ENCODE measurements around the gene CDHR4.
"Not testable (repeated sequence)": the region's sequence is repeated elsewhere in the genome, so short reads cannot be mapped to it uniquely, and the experiment has no call there.

The CDHR4 gene

DNA sequence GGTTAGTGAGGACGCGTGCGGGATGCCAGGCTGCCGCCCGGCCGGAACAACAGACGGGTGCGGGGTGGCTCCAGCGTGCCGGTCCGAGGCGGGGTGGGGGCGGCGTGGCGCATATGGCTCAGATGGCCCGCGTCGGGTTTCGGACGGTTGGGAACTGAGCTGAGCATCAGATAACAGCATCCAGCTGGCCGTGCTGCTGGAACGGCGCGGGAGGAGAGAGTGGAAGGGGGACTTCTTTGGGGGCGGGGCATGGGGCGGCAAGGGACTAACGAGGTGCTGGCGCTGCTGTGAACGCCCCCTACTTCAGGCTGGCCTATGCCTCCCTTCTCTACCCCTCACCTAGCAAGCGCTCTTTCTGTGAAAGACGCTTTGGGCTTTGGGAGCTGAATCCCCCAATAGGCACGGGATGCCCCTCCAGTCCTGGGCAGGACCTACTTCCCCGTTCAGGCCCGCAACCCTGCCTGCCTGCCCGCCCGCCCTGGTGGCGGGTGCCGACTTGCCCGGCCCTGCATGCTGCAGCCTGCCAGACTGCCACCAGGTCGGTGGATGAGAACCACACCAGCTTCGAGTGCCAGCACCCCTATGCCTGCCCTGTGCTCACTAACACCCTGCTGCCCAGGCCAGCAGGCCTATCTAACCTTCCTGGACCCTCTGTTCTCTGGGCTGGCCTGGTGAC, 3.9 kb upstream of the CDHR4 start:
- DNase-seq: peak; percentile 55

DNA sequence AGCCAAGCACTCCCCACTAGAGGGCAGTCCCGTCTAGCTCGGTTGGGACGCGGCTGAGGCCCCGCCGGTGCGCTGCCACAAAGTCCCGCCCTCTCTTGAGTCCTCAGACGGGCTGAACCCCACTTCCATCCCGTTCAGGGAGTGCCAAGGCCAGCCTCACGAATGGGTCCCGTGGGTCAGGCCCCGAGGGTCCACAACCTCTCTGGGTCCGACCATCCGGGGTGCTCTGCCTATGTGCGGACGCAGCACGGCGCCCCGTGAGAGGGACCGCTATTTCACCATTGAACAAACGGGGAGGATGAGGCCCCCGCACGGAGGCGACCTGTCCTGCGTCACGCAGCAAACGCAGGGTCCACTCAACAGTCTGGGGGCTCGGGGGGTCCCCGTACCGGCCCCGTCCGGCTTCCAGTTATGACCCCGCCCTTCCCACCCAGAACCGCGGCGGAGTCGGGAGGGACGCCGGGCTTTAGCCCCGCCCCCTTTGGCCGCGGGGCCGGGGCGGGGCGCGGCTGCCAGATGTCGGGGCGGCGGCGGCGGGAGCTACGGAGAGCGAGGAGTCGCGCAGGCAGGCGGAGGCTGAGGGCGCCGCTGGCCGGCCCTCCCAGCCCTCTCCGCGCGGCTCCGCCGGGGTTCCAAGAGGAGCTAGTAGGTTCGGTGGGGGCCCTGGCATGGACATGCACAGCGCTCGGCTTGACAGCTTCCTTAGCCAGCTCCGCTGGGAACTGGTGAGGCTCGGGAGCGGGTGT, 3.2 kb upstream of the CDHR4 start, which contains the start of gene INKA1:
INKA1 (plus strand) TSS at position 543 of the 746 bp plus-strand sequence; CDS start at position 675, 132 bp downstream.
- peak; percentile 92 for DNase-seq

DNA sequence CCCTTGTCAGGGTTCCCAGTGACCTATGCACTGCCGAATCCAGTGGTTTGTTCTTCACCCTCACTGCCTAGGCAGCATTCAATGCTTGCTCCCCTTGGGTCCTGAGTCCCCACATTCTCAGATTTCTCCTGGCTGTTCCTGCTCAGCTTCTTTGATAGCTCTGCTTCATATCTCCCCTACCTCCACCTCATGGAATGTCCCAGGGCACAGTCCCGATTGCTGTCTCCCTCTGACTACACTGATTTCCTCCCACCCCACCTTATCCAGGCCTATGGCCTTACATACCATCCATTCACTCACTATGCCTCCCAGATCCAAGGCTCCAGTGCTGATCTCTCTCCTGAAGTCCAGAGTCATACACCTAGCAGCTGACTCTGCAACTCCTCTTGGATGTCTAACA, 1.5 kb upstream of the CDHR4 start:
- DNase-seq: no peak

- no peak for DNase-seq
Measured at GRCh38 chr3:49799105-49799504, 568 bp downstream of the CDHR4 start.

- no peak for DNase-seq
Measured at GRCh38 chr3:49794926-49795905, 4.5 kb downstream of the CDHR4 start.

GRCh38 chr3:49794431-49794830, 5.2 kb downstream of the CDHR4 start:
- no peak for DNase-seq

DNA sequence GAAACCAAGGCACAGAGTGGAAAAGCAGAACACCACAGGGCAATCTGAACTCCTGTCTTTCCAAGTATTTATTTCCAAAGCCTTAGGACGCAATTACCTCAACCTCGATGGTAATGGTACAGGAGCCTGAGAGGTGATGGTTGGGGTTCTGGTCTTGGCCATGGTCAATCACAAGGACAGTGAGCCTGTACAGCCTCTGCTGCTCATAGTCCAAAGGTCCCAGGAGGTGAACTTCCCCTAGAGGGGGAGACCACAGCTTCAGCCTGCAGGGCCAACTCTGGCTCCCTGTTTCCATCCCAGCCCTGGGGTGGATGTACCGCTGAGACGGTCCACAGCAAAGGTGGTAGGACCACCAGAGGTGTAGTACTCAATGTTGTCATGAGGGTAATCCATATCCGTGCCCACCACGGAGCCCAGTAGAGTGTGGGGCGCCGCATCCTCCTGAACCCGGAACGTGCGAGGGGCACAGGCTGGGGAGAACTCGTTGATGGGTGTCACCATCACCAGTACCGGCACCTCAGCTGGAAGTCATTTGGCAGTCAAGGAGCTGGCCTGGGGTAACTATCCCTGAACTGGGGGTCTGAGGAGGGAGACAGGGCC, 6.1 kb downstream of the CDHR4 start:
- no peak for DNase-seq

DNA sequence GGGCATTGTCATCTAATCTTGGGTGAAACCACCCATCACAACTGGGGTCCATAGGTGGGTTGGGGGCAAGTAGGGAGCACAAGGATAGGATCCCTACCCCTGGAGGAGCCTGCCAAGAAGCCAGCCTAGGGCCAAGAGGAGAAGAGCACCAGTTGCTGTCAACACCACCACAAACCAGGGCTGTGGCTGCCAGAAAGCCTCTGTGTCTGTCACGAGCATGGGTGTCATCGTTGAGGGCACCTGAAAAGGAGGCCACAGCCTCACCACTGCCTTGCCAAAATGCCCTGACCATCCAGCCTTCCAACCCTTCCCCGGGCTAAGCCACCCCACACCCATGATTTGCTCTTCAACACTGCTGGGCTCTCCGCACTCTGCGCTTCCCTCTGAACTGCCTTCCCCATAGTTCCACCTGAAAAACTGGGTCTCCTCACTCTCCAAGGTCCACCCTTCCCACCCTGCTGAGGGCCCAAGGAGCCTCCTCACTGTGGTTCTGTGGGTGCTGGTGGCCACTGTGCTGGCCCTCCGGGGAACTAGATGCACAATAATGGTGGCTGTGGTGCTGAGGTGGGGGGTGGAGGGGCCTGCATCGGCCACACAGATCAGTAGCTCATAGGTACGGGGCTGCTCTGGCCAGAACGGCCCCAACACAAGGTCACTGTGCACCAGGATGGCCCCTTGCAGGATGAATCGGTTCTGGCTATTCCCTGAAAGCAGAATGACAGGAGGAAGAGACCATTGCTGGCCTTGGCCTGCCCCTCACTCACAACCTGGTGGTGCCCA, 7.1 kb downstream of the CDHR4 start:
- no peak for DNase-seq

DNA sequence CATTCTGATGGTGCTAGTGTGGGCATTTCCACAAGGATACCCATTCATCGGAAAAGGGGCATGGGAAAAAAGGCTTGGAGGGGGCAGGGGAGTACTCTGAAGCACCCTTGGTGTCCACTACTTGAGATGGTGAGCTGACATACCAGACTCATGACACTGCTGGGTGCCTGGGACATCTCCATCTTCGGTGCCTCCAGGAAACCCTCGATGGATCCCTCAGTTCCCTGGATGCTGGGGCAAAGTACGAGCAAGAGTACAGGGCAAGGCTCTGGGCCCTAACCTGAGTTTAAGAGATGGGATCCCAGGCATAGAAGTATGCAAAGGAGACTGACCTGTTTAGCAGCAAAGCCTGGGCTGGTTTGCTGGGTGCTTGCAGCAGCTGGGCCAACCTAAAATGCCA, 8.1 kb downstream of the CDHR4 start:
- DNase-seq: no peak

DNA sequence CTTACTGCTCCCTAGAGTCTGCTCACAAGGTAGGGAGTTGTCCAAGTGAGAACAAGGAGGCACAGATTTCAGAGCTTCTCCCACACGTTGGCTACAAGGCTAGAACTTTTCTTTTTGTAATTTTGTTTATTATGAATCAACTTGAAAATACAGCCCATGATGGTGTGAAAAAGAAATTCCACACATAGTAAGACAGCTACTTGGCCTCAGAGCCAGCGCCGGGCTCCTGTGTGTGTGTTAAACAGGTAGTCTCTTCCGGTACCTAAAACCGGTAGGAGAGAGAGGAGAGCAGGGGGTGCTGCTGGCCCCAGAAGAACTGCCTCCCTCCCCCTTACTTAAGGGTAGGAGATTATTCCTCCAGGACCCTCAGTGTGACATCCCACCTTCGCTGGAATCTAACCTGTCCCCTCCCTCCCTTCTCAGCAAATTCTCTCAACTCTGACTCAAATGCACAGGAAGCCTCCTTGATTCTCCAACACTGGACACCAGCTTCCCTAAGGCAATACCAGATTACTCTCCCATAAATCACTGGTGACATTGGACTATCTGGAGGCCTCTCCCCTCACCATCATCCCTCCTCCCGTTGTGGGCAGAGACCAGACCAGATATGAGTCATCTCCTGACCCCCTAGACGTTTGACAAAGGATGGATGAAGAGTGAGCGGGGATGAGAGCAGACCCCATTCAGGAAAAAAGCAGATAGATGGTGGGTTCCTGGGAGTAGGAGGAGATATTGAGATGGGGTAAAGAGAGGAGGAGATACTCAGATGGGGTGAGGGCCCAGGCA, 8.9 kb downstream of the CDHR4 start:
- DNase-seq: no peak

- no peak for DNase-seq
Measured at GRCh38 chr3:49788056-49788455, 11.6 kb downstream of the CDHR4 start.

DNA sequence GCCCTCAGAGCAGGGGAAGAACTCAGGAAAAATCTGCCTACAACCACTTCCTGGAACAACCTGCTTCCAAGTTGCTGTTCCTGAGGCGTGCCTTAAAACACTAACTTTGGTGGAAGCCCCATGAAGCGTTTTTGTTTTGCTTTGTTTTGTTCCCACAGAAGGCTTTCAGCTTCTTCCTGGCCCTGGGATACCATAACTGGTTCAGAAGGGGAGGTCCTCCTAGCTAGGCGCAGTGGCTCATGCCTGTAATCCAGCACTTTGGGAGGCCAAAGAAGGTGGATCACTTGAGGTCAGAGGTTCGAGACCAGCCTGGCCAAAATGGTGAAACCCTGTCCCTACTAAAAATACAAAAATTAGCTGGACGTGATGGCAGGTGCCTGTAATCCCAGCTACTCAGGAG, 12.1 kb downstream of the CDHR4 start:
- DNase-seq: no peak

DNA sequence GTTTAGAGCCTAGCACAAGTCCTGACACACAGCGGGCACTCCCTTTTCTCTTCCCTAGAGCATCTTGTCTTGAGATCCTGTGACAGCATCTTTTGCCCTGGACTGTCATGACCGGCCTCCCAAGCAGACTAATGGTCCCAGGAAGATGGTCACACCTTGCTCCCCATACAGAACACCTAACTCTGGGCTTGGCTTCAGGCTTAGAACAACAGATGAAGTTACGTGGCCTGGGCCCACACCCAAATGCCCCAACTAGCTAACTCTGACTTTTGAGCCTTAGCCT, 12.6 kb downstream of the CDHR4 start:
- DNase-seq: no peak

DNA sequence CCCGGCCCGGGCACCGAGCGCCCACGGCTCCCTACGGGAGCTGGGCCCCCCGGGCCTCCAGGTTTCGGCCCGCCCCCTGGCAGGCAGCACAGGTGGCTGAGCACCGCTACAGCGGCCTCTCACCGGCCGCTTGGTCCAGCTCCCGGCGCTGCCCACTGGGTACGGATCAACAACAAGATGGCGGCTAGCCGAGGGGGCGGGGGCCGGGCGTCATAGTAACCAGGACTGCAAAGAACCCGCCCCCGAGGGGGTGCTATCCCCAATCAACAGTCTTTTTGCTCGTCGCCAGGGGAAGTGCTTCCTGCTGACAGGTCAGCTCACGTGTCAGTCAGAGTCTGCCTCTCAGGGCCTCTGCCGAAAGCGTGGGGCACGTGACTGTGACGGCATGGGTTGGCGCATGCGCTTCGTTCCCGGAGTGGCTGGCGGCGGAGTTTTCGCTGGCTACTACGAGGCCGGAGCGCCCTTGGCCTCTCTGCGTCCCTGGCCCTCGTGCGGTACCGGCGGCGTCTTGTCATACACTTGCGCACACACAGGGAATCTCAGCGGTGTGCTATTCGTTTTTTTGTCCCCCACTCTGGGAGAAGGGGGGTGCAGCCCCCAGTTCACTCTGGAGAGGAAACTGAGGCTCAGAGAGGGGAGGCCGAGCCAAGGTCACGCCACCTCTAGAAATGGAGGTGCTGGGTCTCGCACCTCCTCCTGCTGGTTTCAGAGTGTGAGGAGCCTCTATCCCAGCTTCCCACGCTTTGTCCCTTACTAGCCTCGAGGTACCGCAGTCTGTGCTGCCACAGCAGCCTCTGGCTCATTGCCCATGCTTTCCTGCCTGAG, 13.1 kb downstream of the CDHR4 start, which contains the start of gene IP6K1:
IP6K1 (minus strand) TSS at position 186 of the 825 bp plus-strand sequence. CDS start 38,502 bp downstream, outside the sequence.
- DNase-seq: peak; percentile 100

DNA sequence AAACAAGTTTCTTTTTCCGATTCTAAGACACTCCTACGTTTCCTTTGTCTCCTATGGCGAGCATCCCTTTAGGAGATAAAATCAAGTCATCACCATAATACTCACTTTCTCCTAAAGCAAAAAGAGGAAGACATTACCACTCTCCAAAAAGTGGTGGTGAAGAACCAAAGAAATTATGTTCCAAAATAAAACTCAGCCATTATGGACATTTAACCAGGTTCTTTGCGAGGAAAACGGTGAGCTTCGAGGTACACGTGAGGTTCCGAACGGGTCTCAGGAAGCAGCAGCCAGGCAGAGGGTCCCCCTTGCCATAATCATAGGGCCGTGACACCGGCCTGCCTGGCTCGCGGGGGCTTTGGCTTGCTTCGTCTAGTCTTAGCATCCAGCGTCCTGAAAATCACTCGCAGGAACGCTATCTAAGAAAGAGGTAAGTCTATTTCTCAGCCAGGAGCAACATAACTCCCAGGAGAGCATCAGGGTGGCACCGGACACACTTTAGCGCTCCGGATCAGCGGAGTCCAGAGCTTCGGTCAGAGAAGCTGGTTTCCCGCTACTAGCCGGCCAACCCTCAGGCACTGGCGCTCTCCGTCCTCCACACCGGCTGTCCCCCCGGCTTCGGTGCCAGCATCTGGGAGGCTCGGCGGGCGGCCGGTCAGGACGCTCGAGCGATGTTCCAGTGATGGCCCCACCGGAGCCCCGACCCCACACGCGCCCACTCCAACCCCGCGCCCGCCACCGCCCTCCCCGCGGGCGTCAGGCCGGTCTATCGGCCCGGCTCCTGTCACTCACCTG, 13.9 kb downstream of the CDHR4 start:
- peak; percentile 34 for DNase-seq

GRCh38 chr3:49782277-49782676, 17.4 kb downstream of the CDHR4 start:
- not testable (repeated sequence) for DNase-seq

DNA sequence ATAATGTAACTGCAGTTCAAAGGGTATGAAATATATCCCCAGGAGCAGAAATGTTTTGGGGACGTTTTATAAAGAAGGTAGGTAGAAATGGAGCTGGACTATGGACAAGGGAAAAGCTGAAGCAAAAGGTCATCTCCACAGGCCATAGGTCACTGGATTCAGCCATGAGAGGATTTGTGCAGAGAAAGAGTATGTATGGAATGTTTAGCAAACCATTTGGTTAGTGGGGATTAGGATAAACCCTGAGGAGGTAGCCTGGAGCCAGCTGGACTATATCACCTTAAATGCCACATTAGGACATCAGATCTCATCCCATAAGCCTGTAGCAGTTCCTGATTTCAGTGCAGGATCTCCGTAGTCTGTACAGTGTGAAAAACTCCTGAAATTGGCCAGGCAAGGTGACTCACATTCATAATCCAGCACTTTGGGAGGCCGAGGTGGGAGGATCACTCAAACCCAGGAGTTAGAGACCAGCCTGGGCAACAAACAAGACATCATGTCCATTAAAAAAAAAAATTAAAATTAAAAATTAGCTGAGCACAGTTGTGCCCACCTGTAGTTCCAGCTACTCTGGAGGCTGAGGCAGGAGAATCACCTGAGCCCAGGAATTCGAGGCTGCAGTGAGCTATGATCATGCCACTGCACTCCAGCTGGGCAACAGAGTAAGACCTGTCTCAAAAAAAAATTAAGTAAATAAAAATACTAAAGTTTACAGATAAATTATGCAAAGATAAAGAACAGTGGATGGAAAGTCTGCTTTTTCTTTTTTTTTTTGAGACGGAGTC, 18.1 kb downstream of the CDHR4 start:
- no peak for DNase-seq

DNA sequence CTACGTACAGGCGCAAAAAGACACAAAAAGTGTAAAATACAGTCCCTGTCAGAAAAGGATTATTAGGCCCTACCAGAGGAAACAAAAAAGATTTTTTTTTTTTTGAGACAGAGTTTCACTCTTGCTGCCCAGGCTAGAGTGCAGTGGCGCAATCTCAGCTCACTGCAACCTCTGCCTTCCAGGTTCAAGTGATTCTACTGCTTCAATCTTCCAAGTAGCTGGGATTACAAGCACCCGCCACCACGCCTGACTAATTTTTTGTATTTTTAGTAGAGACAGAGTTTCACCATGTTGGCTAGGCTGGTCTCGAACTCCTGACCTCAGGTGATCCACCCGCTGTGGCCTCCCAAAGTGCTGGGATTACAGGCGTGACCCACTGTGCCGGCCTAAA, 18.7 kb downstream of the CDHR4 start:
- not testable (repeated sequence) for DNase-seq

Measured in RPMI8226 (cell line).